H9 (cell line): ENCODE results near the gene CNRIP1. TPM values are rescaled to one million over a fixed set of nuclear protein-coding genes. Genes with fewer than 3 reads are reported as not detected.

Experiments
- DNase-seq: peaks from one replicate; pipeline ENCODE4 v3.0.0-alpha.2; 2017
- H2AFZ ChIP-seq: one replicate; pipeline ENCODE4 v1.6.1; 2013; ENCODE audit warnings: mild to moderate bottlenecking, low read length, control low read depth, moderate library complexity
- H2AK5ac ChIP-seq: 2 replicates; pipeline ENCODE4 v1.6.1; 2013; ENCODE audit warnings: low read length, control low read depth, mixed read lengths; ENCODE audit not compliant: insufficient read length
- H2BK120ac ChIP-seq: one replicate; pipeline ENCODE4 v1.6.1; 2013; ENCODE audit warnings: low read depth, mild to moderate bottlenecking, low read length, control low read depth, inconsistent platforms; ENCODE audit not compliant: poor library complexity, severe bottlenecking
- H2BK12ac ChIP-seq: 2 replicates; pipeline ENCODE4 v1.6.1; 2013; ENCODE audit warnings: low read length, control low read depth, mixed read lengths, low read depth; ENCODE audit not compliant: insufficient read length
- H2BK15ac ChIP-seq: 2 replicates; pipeline ENCODE4 v1.6.1; 2013; ENCODE audit warnings: low read depth, low read length, control low read depth
- H2BK20ac ChIP-seq: one replicate; pipeline ENCODE4 v1.6.1; 2013; ENCODE audit warnings: low read depth, mild to moderate bottlenecking, low read length, control low read depth, inconsistent platforms; ENCODE audit not compliant: poor library complexity, severe bottlenecking
- H2BK5ac ChIP-seq: 2 replicates; pipeline ENCODE4 v1.6.1; 2013; ENCODE audit warnings: low read length, control low read depth, mixed read lengths; ENCODE audit not compliant: insufficient read length
- H3K14ac ChIP-seq: 2 replicates; pipeline ENCODE4 v1.6.1; 2013; ENCODE audit warnings: low read length, control low read depth; ENCODE audit not compliant: insufficient read depth
- H3K18ac ChIP-seq: 2 replicates; pipeline ENCODE4 v1.6.1; 2013; ENCODE audit warnings: low read depth, mild to moderate bottlenecking, mixed read lengths, low read length, control low read depth; ENCODE audit not compliant: insufficient read length
- H3K23ac ChIP-seq: 2 replicates; pipeline ENCODE4 v1.6.1; 2013; ENCODE audit warnings: low read length, control low read depth, mixed read lengths, low read depth; ENCODE audit not compliant: insufficient read length
- H3K23me2 ChIP-seq: 2 replicates; pipeline ENCODE4 v1.6.1; 2013; ENCODE audit warnings: low read depth, mild to moderate bottlenecking, mixed read lengths, low read length, control low read depth; ENCODE audit not compliant: insufficient read length, poor library complexity, severe bottlenecking
- H3K27ac ChIP-seq: 2 replicates; pipeline ENCODE4 v1.5.1; 2013; ENCODE audit warnings: low read length, control low read depth, mixed read lengths, low read depth; ENCODE audit not compliant: insufficient read length
- H3K27me3 ChIP-seq: 2 replicates; pipeline ENCODE4 v1.6.1; 2013; ENCODE audit warnings: low read length, control low read depth, inconsistent platforms; ENCODE audit not compliant: insufficient read depth
- H3K4ac ChIP-seq: 2 replicates; pipeline ENCODE4 v1.6.1; 2013; ENCODE audit warnings: low read depth, mild to moderate bottlenecking, control low read depth, inconsistent platforms, low read length, moderate library complexity
- H3K4me1 ChIP-seq: 2 replicates; pipeline ENCODE4 v1.6.1; 2013; ENCODE audit warnings: low read length, control low read depth, inconsistent platforms; ENCODE audit not compliant: insufficient read depth
- H3K4me2 ChIP-seq: 2 replicates; pipeline ENCODE4 v1.6.1; 2013; ENCODE audit warnings: low read length, control low read depth, mixed read lengths; ENCODE audit not compliant: insufficient read length, insufficient read depth
- H3K56ac ChIP-seq: 2 replicates; pipeline ENCODE4 v1.6.1; 2013; ENCODE audit warnings: low read depth, mild to moderate bottlenecking, mixed read lengths, low read length, control low read depth; ENCODE audit not compliant: insufficient read length
- H3K79me1 ChIP-seq: 2 replicates; pipeline ENCODE4 v1.6.1; 2013; ENCODE audit warnings: low read depth, mild to moderate bottlenecking, moderate library complexity, low read length, control low read depth, inconsistent platforms; ENCODE audit not compliant: insufficient read depth, poor library complexity, severe bottlenecking
- H3K79me2 ChIP-seq: 2 replicates; pipeline ENCODE4 v1.6.1; 2013; ENCODE audit warnings: low read length, control low read depth, inconsistent platforms; ENCODE audit not compliant: insufficient read depth
- H3K9ac ChIP-seq: 2 replicates; pipeline ENCODE4 v1.6.1; 2013; ENCODE audit warnings: low read length, control low read depth, mixed read lengths; ENCODE audit not compliant: insufficient read length; ENCODE audit errors: extremely low read depth
- H3K9me3 ChIP-seq: one replicate; pipeline ENCODE4 v1.6.1; 2013; ENCODE audit warnings: low read depth, low read length, inconsistent platforms; ENCODE audit not compliant: control insufficient read depth
- H3T11ph ChIP-seq: one replicate; pipeline ENCODE4 v1.6.1; 2013; ENCODE audit warnings: mild to moderate bottlenecking, low read length, control low read depth, inconsistent platforms
- H4K20me1 ChIP-seq: one replicate; pipeline ENCODE4 v1.6.1; 2013; ENCODE audit not compliant: control insufficient read depth, insufficient read length, insufficient read depth
- H4K5ac ChIP-seq: 2 replicates; pipeline ENCODE4 v1.6.1; 2013; ENCODE audit warnings: low read depth, mild to moderate bottlenecking, mixed read lengths, low read length, control low read depth; ENCODE audit not compliant: insufficient read length
- H4K8ac ChIP-seq: replicated peaks from 2 replicates; pipeline ENCODE4 v1.6.1; 2013; ENCODE audit warnings: low read length, control low read depth, mixed read lengths, low read depth; ENCODE audit not compliant: insufficient read length
- H4K91ac ChIP-seq: 2 replicates; pipeline ENCODE4 v1.6.1; 2013; ENCODE audit warnings: low read depth, mild to moderate bottlenecking, moderate library complexity, mixed read lengths, low read length, control low read depth; ENCODE audit not compliant: insufficient read length
- H3K27ac Mint-ChIP-seq, 3 experiments: 2 replicates in 2 of 3; 3 replicates in 1 of 3; pipeline ENCODE4 v1.8.0; 2020 to 2021; ENCODE audit warnings: mixed read lengths in 3 of 3, mild to moderate bottlenecking in 1 of 3, moderate library complexity in 1 of 3
- H3K27me3 Mint-ChIP-seq: 2 replicates; pipeline ENCODE4 v1.8.0; 2021; ENCODE audit warnings: low read depth, mild to moderate bottlenecking, moderate library complexity, mixed read lengths
- H3K36me3 Mint-ChIP-seq, 3 experiments: 2 replicates in 2 of 3; 3 replicates in 1 of 3; pipeline ENCODE4 v1.8.0; 2020 to 2021; ENCODE audit warnings: low read depth in 3 of 3, mixed read lengths in 3 of 3; ENCODE audit not compliant: insufficient read depth in 1 of 3
- H3K4me1 Mint-ChIP-seq, 2 experiments: 2 replicates each; pipeline ENCODE4 v1.8.0; 2020; ENCODE audit warnings: mixed read lengths in 2 of 2
- H3K4me3 Mint-ChIP-seq, 2 experiments: 2 replicates in 1 of 2; 3 replicates in 1 of 2; pipeline ENCODE4 v1.8.0; 2020 to 2021; ENCODE audit warnings: mild to moderate bottlenecking in 2 of 2, mixed read lengths in 2 of 2, moderate library complexity in 1 of 2
- H3K9me3 Mint-ChIP-seq, 2 experiments: 2 replicates in 1 of 2; 3 replicates in 1 of 2; pipeline ENCODE4 v1.8.0; 2020; ENCODE audit warnings: mild to moderate bottlenecking in 2 of 2, mixed read lengths in 2 of 2, moderate library complexity in 1 of 2
- WGBS: extraction: QIAGEN DNeasy Blood & Tissue Kit; methylation state at CpG from one replicate; pipeline ENCODE4 v1.1.7; 2013; ENCODE audit warnings: missing lambda C conversion rate, low lambda C conversion rate, mixed read lengths; ENCODE audit not compliant: insufficient read length; ENCODE audit errors: extremely low coverage; 5-methylcytosine and 5-hydroxymethylcytosine counted together
- total RNA-seq: library from RNA; stranded (reverse); gene quantifications from 2 replicates; pipeline ENCODE4 v1.2.1, GENCODE V29; 2021
- TF ChIP-seq, protein P1 (sequence below): fragments of 200-600 bp; sonication (generic); conservative IDR thresholded peaks from 3 replicates; pipeline ENCODE4 v1.8.0; 2021; ENCODE audit warnings: antibody characterized with exemption, mild to moderate bottlenecking

The CNRIP1 gene
- total RNA-seq, 1 experiment from 2014 or later, result 0.70 TPM

DNA sequence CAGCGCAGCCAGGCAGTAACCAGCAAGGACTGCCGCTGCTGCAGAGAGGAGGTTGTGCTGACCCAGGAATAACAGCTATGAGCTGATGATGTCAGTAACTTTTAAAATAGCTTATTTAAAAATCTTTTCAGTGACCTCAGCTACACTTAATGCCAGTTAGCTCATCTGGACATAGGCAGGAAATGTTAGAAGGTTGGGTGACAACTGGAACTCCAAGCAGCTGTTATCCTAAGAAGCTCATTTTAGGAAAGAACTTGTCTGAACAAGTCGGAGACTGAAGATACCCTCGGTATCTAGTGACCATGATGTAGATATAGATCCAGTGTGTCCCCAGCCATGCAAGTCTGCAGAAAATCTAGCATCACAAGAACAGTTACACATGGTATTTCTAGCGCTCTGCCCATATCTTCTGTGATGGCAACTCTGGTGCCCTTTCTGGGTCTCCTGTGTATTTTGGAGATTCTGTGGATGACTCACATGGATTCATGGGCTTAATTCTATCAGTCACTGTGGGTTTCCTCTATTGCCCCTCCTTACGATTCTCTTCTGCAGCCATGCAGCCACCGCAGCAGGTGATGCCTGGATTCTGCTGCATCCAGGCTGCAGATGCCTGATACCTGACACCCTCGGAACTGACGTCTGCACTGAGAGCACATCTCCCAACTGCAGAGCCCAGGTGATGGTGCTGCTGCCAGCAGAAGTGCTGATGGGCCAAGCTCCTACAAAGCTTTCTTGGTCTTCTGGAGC is 25.6 kb upstream of the CNRIP1 start:
- no peak overlapping the region for H3K4me2 ChIP-seq
- no peaks in the 10 kb centered on the region for H4K20me1 ChIP-seq
- no CpG with 5 or more reads among the region's 9 CpGs for WGBS
- no peak overlapping the region for H2AK5ac ChIP-seq
- no peaks in the 10 kb centered on the region for H3K79me1 ChIP-seq
- H4K91ac ChIP-seq, result no peak overlapping the region
- no peak overlapping the region for H3K4ac ChIP-seq
- peak; percentile 40 for DNase-seq
- TF ChIP-seq, protein P1, sequence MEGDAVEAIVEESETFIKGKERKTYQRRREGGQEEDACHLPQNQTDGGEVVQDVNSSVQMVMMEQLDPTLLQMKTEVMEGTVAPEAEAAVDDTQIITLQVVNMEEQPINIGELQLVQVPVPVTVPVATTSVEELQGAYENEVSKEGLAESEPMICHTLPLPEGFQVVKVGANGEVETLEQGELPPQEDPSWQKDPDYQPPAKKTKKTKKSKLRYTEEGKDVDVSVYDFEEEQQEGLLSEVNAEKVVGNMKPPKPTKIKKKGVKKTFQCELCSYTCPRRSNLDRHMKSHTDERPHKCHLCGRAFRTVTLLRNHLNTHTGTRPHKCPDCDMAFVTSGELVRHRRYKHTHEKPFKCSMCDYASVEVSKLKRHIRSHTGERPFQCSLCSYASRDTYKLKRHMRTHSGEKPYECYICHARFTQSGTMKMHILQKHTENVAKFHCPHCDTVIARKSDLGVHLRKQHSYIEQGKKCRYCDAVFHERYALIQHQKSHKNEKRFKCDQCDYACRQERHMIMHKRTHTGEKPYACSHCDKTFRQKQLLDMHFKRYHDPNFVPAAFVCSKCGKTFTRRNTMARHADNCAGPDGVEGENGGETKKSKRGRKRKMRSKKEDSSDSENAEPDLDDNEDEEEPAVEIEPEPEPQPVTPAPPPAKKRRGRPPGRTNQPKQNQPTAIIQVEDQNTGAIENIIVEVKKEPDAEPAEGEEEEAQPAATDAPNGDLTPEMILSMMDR, result no peak
- H3K18ac ChIP-seq, result no peak overlapping the region
- no peak overlapping the region for H3K27ac Mint-ChIP-seq
- H3K4me3 Mint-ChIP-seq, result no peak overlapping the region
- no peaks in the 10 kb centered on the region for H3K4me1 ChIP-seq
- H4K5ac ChIP-seq, result no peak overlapping the region
- no peaks in the 10 kb centered on the region for H3K27me3 ChIP-seq
- H3K56ac ChIP-seq, result no peak overlapping the region
- no peak overlapping the region for H3T11ph ChIP-seq
- H3K14ac ChIP-seq, result no peak overlapping the region
- H2BK5ac ChIP-seq, result no peak overlapping the region
- H3K79me2 ChIP-seq, result no peaks in the 10 kb centered on the region
- no peak overlapping the region for H3K9ac ChIP-seq
- no peaks in the 10 kb centered on the region for H3K36me3 Mint-ChIP-seq
- H3K23me2 ChIP-seq, result no peaks in the 10 kb centered on the region
- H3K9me3 Mint-ChIP-seq, result no peaks in the 10 kb centered on the region
- no peak overlapping the region for H3K23ac ChIP-seq
- H3K27ac ChIP-seq, result no peak overlapping the region
- H2BK20ac ChIP-seq, result no peak overlapping the region
- H3K9me3 ChIP-seq, result no peaks in the 10 kb centered on the region
- no peak overlapping the region for H2BK120ac ChIP-seq
- peaks cover 0 to 2% of the 10 kb centered on the region in 2 experiments; a peak in 2 of 4 replicates for H3K4me1 Mint-ChIP-seq
- H2BK15ac ChIP-seq, result no peak overlapping the region
- H2BK12ac ChIP-seq, result no peak overlapping the region
- no peak overlapping the region for H4K8ac ChIP-seq
- peaks cover 15% of the 10 kb centered on the region for H3K27me3 Mint-ChIP-seq
- H2AFZ ChIP-seq, result no peak overlapping the region
